H9 (cell line): ENCODE measurements around the gene CACNA2D3. TPM values are rescaled to one million over a fixed set of nuclear protein-coding genes. Genes with fewer than 3 reads are reported as not detected.
"Not testable (repeated sequence)": the region's sequence is repeated elsewhere in the genome, so short reads cannot be mapped to it uniquely, and the experiment has no call there.

Experiments
- DNase-seq: peaks from one replicate; pipeline ENCODE4 v3.0.0-alpha.2; 2017
- H2AFZ ChIP-seq: one replicate; pipeline ENCODE4 v1.6.1; 2013; ENCODE audit warnings: mild to moderate bottlenecking, low read length, control low read depth, moderate library complexity
- H2AK5ac ChIP-seq: 2 replicates; pipeline ENCODE4 v1.6.1; 2013; ENCODE audit warnings: low read length, control low read depth, mixed read lengths; ENCODE audit not compliant: insufficient read length
- H2BK120ac ChIP-seq: one replicate; pipeline ENCODE4 v1.6.1; 2013; ENCODE audit warnings: low read depth, mild to moderate bottlenecking, low read length, control low read depth, inconsistent platforms; ENCODE audit not compliant: poor library complexity, severe bottlenecking
- H2BK12ac ChIP-seq: 2 replicates; pipeline ENCODE4 v1.6.1; 2013; ENCODE audit warnings: low read length, control low read depth, mixed read lengths, low read depth; ENCODE audit not compliant: insufficient read length
- H2BK15ac ChIP-seq: 2 replicates; pipeline ENCODE4 v1.6.1; 2013; ENCODE audit warnings: low read depth, low read length, control low read depth
- H2BK20ac ChIP-seq: one replicate; pipeline ENCODE4 v1.6.1; 2013; ENCODE audit warnings: low read depth, mild to moderate bottlenecking, low read length, control low read depth, inconsistent platforms; ENCODE audit not compliant: poor library complexity, severe bottlenecking
- H2BK5ac ChIP-seq: 2 replicates; pipeline ENCODE4 v1.6.1; 2013; ENCODE audit warnings: low read length, control low read depth, mixed read lengths; ENCODE audit not compliant: insufficient read length
- H3K14ac ChIP-seq: 2 replicates; pipeline ENCODE4 v1.6.1; 2013; ENCODE audit warnings: low read length, control low read depth; ENCODE audit not compliant: insufficient read depth
- H3K18ac ChIP-seq: 2 replicates; pipeline ENCODE4 v1.6.1; 2013; ENCODE audit warnings: low read depth, mild to moderate bottlenecking, mixed read lengths, low read length, control low read depth; ENCODE audit not compliant: insufficient read length
- H3K23ac ChIP-seq: 2 replicates; pipeline ENCODE4 v1.6.1; 2013; ENCODE audit warnings: low read length, control low read depth, mixed read lengths, low read depth; ENCODE audit not compliant: insufficient read length
- H3K23me2 ChIP-seq: 2 replicates; pipeline ENCODE4 v1.6.1; 2013; ENCODE audit warnings: low read depth, mild to moderate bottlenecking, mixed read lengths, low read length, control low read depth; ENCODE audit not compliant: insufficient read length, poor library complexity, severe bottlenecking
- H3K27ac ChIP-seq: 2 replicates; pipeline ENCODE4 v1.5.1; 2013; ENCODE audit warnings: low read length, control low read depth, mixed read lengths, low read depth; ENCODE audit not compliant: insufficient read length
- H3K27me3 ChIP-seq: 2 replicates; pipeline ENCODE4 v1.6.1; 2013; ENCODE audit warnings: low read length, control low read depth, inconsistent platforms; ENCODE audit not compliant: insufficient read depth
- H3K4ac ChIP-seq: 2 replicates; pipeline ENCODE4 v1.6.1; 2013; ENCODE audit warnings: low read depth, mild to moderate bottlenecking, control low read depth, inconsistent platforms, low read length, moderate library complexity
- H3K4me1 ChIP-seq: 2 replicates; pipeline ENCODE4 v1.6.1; 2013; ENCODE audit warnings: low read length, control low read depth, inconsistent platforms; ENCODE audit not compliant: insufficient read depth
- H3K4me2 ChIP-seq: 2 replicates; pipeline ENCODE4 v1.6.1; 2013; ENCODE audit warnings: low read length, control low read depth, mixed read lengths; ENCODE audit not compliant: insufficient read length, insufficient read depth
- H3K56ac ChIP-seq: 2 replicates; pipeline ENCODE4 v1.6.1; 2013; ENCODE audit warnings: low read depth, mild to moderate bottlenecking, mixed read lengths, low read length, control low read depth; ENCODE audit not compliant: insufficient read length
- H3K79me1 ChIP-seq: 2 replicates; pipeline ENCODE4 v1.6.1; 2013; ENCODE audit warnings: low read depth, mild to moderate bottlenecking, moderate library complexity, low read length, control low read depth, inconsistent platforms; ENCODE audit not compliant: insufficient read depth, poor library complexity, severe bottlenecking
- H3K79me2 ChIP-seq: 2 replicates; pipeline ENCODE4 v1.6.1; 2013; ENCODE audit warnings: low read length, control low read depth, inconsistent platforms; ENCODE audit not compliant: insufficient read depth
- H3K9ac ChIP-seq: 2 replicates; pipeline ENCODE4 v1.6.1; 2013; ENCODE audit warnings: low read length, control low read depth, mixed read lengths; ENCODE audit not compliant: insufficient read length; ENCODE audit errors: extremely low read depth
- H3K9me3 ChIP-seq: one replicate; pipeline ENCODE4 v1.6.1; 2013; ENCODE audit warnings: low read depth, low read length, inconsistent platforms; ENCODE audit not compliant: control insufficient read depth
- H3T11ph ChIP-seq: one replicate; pipeline ENCODE4 v1.6.1; 2013; ENCODE audit warnings: mild to moderate bottlenecking, low read length, control low read depth, inconsistent platforms
- H4K20me1 ChIP-seq: one replicate; pipeline ENCODE4 v1.6.1; 2013; ENCODE audit not compliant: control insufficient read depth, insufficient read length, insufficient read depth
- H4K5ac ChIP-seq: 2 replicates; pipeline ENCODE4 v1.6.1; 2013; ENCODE audit warnings: low read depth, mild to moderate bottlenecking, mixed read lengths, low read length, control low read depth; ENCODE audit not compliant: insufficient read length
- H4K8ac ChIP-seq: replicated peaks from 2 replicates; pipeline ENCODE4 v1.6.1; 2013; ENCODE audit warnings: low read length, control low read depth, mixed read lengths, low read depth; ENCODE audit not compliant: insufficient read length
- H4K91ac ChIP-seq: 2 replicates; pipeline ENCODE4 v1.6.1; 2013; ENCODE audit warnings: low read depth, mild to moderate bottlenecking, moderate library complexity, mixed read lengths, low read length, control low read depth; ENCODE audit not compliant: insufficient read length
- H3K27ac Mint-ChIP-seq, 3 experiments: 2 replicates in 2 of 3; 3 replicates in 1 of 3; pipeline ENCODE4 v1.8.0; 2020 to 2021; ENCODE audit warnings: mixed read lengths in 3 of 3, mild to moderate bottlenecking in 1 of 3, moderate library complexity in 1 of 3
- H3K27me3 Mint-ChIP-seq: 2 replicates; pipeline ENCODE4 v1.8.0; 2021; ENCODE audit warnings: low read depth, mild to moderate bottlenecking, moderate library complexity, mixed read lengths
- H3K36me3 Mint-ChIP-seq, 3 experiments: 2 replicates in 2 of 3; 3 replicates in 1 of 3; pipeline ENCODE4 v1.8.0; 2020 to 2021; ENCODE audit warnings: low read depth in 3 of 3, mixed read lengths in 3 of 3; ENCODE audit not compliant: insufficient read depth in 1 of 3
- H3K4me1 Mint-ChIP-seq, 2 experiments: 2 replicates each; pipeline ENCODE4 v1.8.0; 2020; ENCODE audit warnings: mixed read lengths in 2 of 2
- H3K4me3 Mint-ChIP-seq, 2 experiments: 2 replicates in 1 of 2; 3 replicates in 1 of 2; pipeline ENCODE4 v1.8.0; 2020 to 2021; ENCODE audit warnings: mild to moderate bottlenecking in 2 of 2, mixed read lengths in 2 of 2, moderate library complexity in 1 of 2
- H3K9me3 Mint-ChIP-seq, 2 experiments: 2 replicates in 1 of 2; 3 replicates in 1 of 2; pipeline ENCODE4 v1.8.0; 2020; ENCODE audit warnings: mild to moderate bottlenecking in 2 of 2, mixed read lengths in 2 of 2, moderate library complexity in 1 of 2
- WGBS: extraction: QIAGEN DNeasy Blood & Tissue Kit; methylation state at CpG from one replicate; pipeline ENCODE4 v1.1.7; 2013; ENCODE audit warnings: missing lambda C conversion rate, low lambda C conversion rate, mixed read lengths; ENCODE audit not compliant: insufficient read length; ENCODE audit errors: extremely low coverage; 5-methylcytosine and 5-hydroxymethylcytosine counted together
- total RNA-seq: library from RNA; stranded (reverse); gene quantifications from 2 replicates; pipeline ENCODE4 v1.2.1, GENCODE V29; 2021
- TF ChIP-seq, protein P1 (sequence below): fragments of 200-600 bp; sonication (generic); conservative IDR thresholded peaks from 3 replicates; pipeline ENCODE4 v1.8.0; 2021; ENCODE audit warnings: antibody characterized with exemption, mild to moderate bottlenecking

Gene CACNA2D3
- total RNA-seq, 1 experiment from 2014 or later: 3.2 TPM

DNA sequence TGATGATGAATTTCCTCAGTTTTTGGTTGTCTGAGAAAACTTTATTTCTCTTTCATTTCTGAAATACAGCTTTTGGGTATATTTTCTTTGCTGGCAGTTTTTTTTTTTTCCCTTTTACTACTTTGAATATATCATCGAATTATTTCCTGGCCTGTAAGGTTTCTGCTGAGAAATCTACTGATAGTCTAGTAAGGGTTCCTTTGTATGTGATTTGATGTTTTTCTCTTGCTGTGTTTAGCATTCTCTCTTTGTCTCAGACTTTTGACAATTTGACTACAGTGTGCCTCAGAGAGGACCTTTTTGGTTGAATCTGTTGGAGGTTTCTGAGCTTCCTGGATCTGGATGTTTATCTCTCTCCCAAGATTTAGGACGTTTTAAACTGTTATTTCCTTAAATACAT, 336.0 kb downstream of the CACNA2D3 start:
- no peak overlapping the region for H2BK20ac ChIP-seq
- Mint-ChIP-seq H3K36me3 (peaks cover 3 to 10% (median 4%) of the 10 kb centered on the region in 3 experiments; a peak in 4 of 7 replicates), H3K4me1 (no peaks in the 10 kb centered on the region), H3K4me3 (no peak overlapping the region), H3K27ac (no peak overlapping the region), H3K27me3 (peaks cover 6% of the 10 kb centered on the region), H3K9me3 (peaks cover 13 to 19% of the 10 kb centered on the region in 2 experiments)
- no peak overlapping the region for H3K27ac ChIP-seq
- no peak overlapping the region for H4K8ac ChIP-seq
- no peak overlapping the region for H3K4ac ChIP-seq
- WGBS: no CpG with 5 or more reads among the region's 2 CpGs
- no peak overlapping the region for H3K14ac ChIP-seq
- no peak overlapping the region for H2AFZ ChIP-seq
- H3K4me1 ChIP-seq: no peaks in the 10 kb centered on the region
- H3K56ac ChIP-seq: no peak overlapping the region
- no peak overlapping the region for H3K18ac ChIP-seq
- no peak overlapping the region for H2BK5ac ChIP-seq
- H3K9ac ChIP-seq: no peak overlapping the region
- H2AK5ac ChIP-seq: no peak overlapping the region
- H4K5ac ChIP-seq: no peak overlapping the region
- H3K4me2 ChIP-seq: no peak overlapping the region
- no peaks in the 10 kb centered on the region for H3K23me2 ChIP-seq
- no peaks in the 10 kb centered on the region for H3K79me1 ChIP-seq
- H2BK120ac ChIP-seq: no peak overlapping the region
- no peak overlapping the region for H3T11ph ChIP-seq
- H3K9me3 ChIP-seq: no peaks in the 10 kb centered on the region
- DNase-seq: no peak
- no peak overlapping the region for H2BK12ac ChIP-seq
- no peak overlapping the region for H3K23ac ChIP-seq
- no peaks in the 10 kb centered on the region for H3K27me3 ChIP-seq
- no peak overlapping the region for H2BK15ac ChIP-seq
- no peaks in the 10 kb centered on the region for H3K79me2 ChIP-seq
- no peak overlapping the region for H4K91ac ChIP-seq
- TF ChIP-seq, protein P1, sequence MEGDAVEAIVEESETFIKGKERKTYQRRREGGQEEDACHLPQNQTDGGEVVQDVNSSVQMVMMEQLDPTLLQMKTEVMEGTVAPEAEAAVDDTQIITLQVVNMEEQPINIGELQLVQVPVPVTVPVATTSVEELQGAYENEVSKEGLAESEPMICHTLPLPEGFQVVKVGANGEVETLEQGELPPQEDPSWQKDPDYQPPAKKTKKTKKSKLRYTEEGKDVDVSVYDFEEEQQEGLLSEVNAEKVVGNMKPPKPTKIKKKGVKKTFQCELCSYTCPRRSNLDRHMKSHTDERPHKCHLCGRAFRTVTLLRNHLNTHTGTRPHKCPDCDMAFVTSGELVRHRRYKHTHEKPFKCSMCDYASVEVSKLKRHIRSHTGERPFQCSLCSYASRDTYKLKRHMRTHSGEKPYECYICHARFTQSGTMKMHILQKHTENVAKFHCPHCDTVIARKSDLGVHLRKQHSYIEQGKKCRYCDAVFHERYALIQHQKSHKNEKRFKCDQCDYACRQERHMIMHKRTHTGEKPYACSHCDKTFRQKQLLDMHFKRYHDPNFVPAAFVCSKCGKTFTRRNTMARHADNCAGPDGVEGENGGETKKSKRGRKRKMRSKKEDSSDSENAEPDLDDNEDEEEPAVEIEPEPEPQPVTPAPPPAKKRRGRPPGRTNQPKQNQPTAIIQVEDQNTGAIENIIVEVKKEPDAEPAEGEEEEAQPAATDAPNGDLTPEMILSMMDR: no peak
- H4K20me1 ChIP-seq: no peaks in the 10 kb centered on the region

DNA sequence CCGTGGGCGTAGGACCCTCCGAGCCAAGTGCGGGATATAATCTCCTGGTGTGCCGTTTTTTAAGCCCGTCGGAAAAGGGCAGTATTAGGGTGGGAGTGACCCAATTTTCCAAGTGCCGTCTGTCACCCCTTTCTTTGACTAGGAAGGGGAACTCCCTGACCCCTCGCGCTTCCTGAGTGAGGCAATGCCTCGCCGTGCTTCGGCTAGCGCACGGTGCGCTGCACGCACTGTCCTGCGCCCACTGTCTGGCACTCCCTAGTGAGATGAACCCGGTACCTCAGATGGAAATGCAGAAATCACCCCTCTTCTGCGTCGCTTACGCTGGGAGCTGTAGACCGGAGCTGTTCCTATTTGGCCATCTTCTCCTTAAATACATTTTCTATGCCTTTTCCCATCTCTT, 342.2 kb downstream of the CACNA2D3 start:
- H3K4ac ChIP-seq, H3K27me3 ChIP-seq, H2BK5ac ChIP-seq, H4K5ac ChIP-seq, H3K27ac Mint-ChIP-seq, H3K56ac ChIP-seq, DNase-seq, H3K14ac ChIP-seq, H2BK20ac ChIP-seq, H3K9me3 ChIP-seq, H2BK15ac ChIP-seq, H3K4me3 Mint-ChIP-seq, H3K18ac ChIP-seq, H2AK5ac ChIP-seq, H3K4me2 ChIP-seq, H2AFZ ChIP-seq, H2BK12ac ChIP-seq, H4K20me1 ChIP-seq, H3K23ac ChIP-seq, H3K9ac ChIP-seq, H3K79me2 ChIP-seq, H3T11ph ChIP-seq, H4K91ac ChIP-seq, H3K23me2 ChIP-seq, H2BK120ac ChIP-seq, H3K4me1 Mint-ChIP-seq, H3K27ac ChIP-seq, H4K8ac ChIP-seq, H3K4me1 ChIP-seq, H3K79me1 ChIP-seq: not testable (repeated sequence)
- no CpG with 5 or more reads among the region's 23 CpGs for WGBS
- H3K9me3 Mint-ChIP-seq: peaks cover 29 to 36% of the 10 kb centered on the region in 2 experiments
- peaks cover 20% of the 10 kb centered on the region for H3K27me3 Mint-ChIP-seq
- peaks cover 13 to 21% (median 14%) of the 10 kb centered on the region in 3 experiments for H3K36me3 Mint-ChIP-seq
